Aorta (tissue), 5 donors: ENCODE measurements around the gene SLC29A2. TPM values are rescaled to one million over a fixed set of nuclear protein-coding genes. Genes with fewer than 3 reads are reported as not detected.

Experiments
- ATAC-seq: fragments of 200-7000 bp; cut with Tn5 transposase; one replicate; pipeline ENCODE4 v1.9.1; 2022; ENCODE audit warnings: moderate library complexity; ENCODE audit not compliant: low FRiP score
- DNase-seq, 2 donors: peaks; one replicate each; pipeline ENCODE4 v3.0.0-alpha.2; 2020
- H3K27ac ChIP-seq, 2 donors: one replicate each; pipeline ENCODE4 v1.5.1; 2013; ENCODE audit warnings: low read length in 2 of 2, mild to moderate bottlenecking in 2 of 2, moderate library complexity in 2 of 2, control low read depth in 1 of 2, inconsistent platforms in 1 of 2, low read depth in 1 of 2
- H3K27me3 ChIP-seq, 2 donors: one replicate each; pipeline ENCODE4 v1.6.1; 2013; ENCODE audit warnings: control low read depth in 1 of 2, low read length in 1 of 2, mild to moderate bottlenecking in 1 of 2, moderate library complexity in 1 of 2; ENCODE audit not compliant: insufficient read depth in 2 of 2, control insufficient read depth in 1 of 2
- H3K36me3 ChIP-seq, 2 donors: one replicate each; pipeline ENCODE4 v1.6.1; 2013; ENCODE audit warnings: control low read depth in 1 of 2, low read length in 1 of 2, mild to moderate bottlenecking in 1 of 2; ENCODE audit not compliant: insufficient read depth in 2 of 2, control insufficient read depth in 1 of 2
- H3K4me1 ChIP-seq, 2 donors: one replicate each; pipeline ENCODE4 v1.6.1; 2013; ENCODE audit warnings: low read length in 2 of 2, control low read depth in 1 of 2, mild to moderate bottlenecking in 1 of 2, moderate library complexity in 1 of 2; ENCODE audit not compliant: insufficient read depth in 2 of 2, control insufficient read depth in 1 of 2
- H3K4me3 ChIP-seq, 2 donors: one replicate each; pipeline ENCODE4 v1.5.1; 2013; ENCODE audit warnings: low read length in 2 of 2, control low read depth in 1 of 2, mild to moderate bottlenecking in 1 of 2
- H3K9me3 ChIP-seq: one replicate; pipeline ENCODE4 v1.6.1; 2013; ENCODE audit warnings: mild to moderate bottlenecking, low read length; ENCODE audit not compliant: control insufficient read depth
- WGBS, 2 donors: extraction: QIAGEN DNeasy Blood & Tissue Kit; methylation state at CpG; one replicate each; pipeline ENCODE4 v1.1.7; 2013; 5-methylcytosine and 5-hydroxymethylcytosine counted together
- intact Hi-C, 2 donors: fragments of 100-400 bp; cut with DNase I; formaldehyde crosslinking; loops; one replicate each; pipeline versions ENCODE4 v1.14.2 to v1.15.0; 2022
- polyA plus RNA-seq, 2 donors: library from polyadenylated mRNA; stranded (reverse); fragments of 200-250 nt; gene quantifications; one replicate each; pipeline ENCODE4 v1.2.3, GENCODE V29; 2013
- total RNA-seq, 2 donors: library from RNA; stranded (reverse); fragmentation: NEBNext Ultra II Directional; extraction: Animal tissue kit (Norgen Biotek cat#: 25700); gene quantifications; one replicate each; pipeline ENCODE4 v1.2.1, GENCODE V29; 2021
- donor health status: healthy with polysubstance abuse.
- donor health status: Bipolar disorder and iron deficiency.
- donor health status: DM: no; HTN: no; CAD: no.
- donor health status: DM: no; HTN: no; CAD: no.
- donor health status: DM: yes; HTN: yes; CAD: no.

The SLC29A2 gene
- total and polyA plus RNA-seq, 4 donors: 0.38 to 3.9 (median 2.6) TPM

GRCh38 chr11:66369073-66369894, 2.3 kb downstream of the SLC29A2 start:
- ATAC-seq: no peak
- intact Hi-C loops: no loop called here
- Histone ChIP-seq H3K9me3 (no peaks in the 10 kb centered on the region), H3K36me3 (no peaks in the 10 kb centered on the region), H3K27me3 (no peaks in the 10 kb centered on the region), H3K27ac (no peak overlapping the region), H3K4me1 (no peaks in the 10 kb centered on the region), H3K4me3 (no peak overlapping the region)
- WGBS, 2 donors: 89 to 91% methylated on average over 25 of the region's 25 CpGs
- DNase-seq: no peak

- DNase-seq: no peak
- H3K36me3 ChIP-seq: no peaks in the 10 kb centered on the region
Observed at GRCh38 chr11:66368484-66368883, 3.1 kb downstream of the SLC29A2 start.

GRCh38 chr11:66367561-66368312, 3.8 kb downstream of the SLC29A2 start:
- Histone ChIP-seq H3K27ac (no peak overlapping the region), H3K4me1 (no peaks in the 10 kb centered on the region), H3K36me3 (no peaks in the 10 kb centered on the region), H3K4me3 (no peak overlapping the region), H3K27me3 (no peaks in the 10 kb centered on the region), H3K9me3 (no peaks in the 10 kb centered on the region)
- no peak for ATAC-seq
- DNase-seq: no peak
- WGBS, 2 donors: 92 to 93% methylated on average over 15 of the region's 15 CpGs
- intact Hi-C loops: no loop called here

More at GRCh38 chr11:66368484-66368883, 3.1 kb downstream of the SLC29A2 start:
- no peaks in the 10 kb centered on the region for H3K9me3 ChIP-seq
- WGBS, 2 donors: 86 to 88% methylated on average over 6 of the region's 6 CpGs
- no peaks in the 10 kb centered on the region for H3K4me1 ChIP-seq
- H3K27ac ChIP-seq: no peak overlapping the region
- H3K27me3 ChIP-seq: no peaks in the 10 kb centered on the region
- no peak for ATAC-seq
- no peak overlapping the region for H3K4me3 ChIP-seq
- intact Hi-C loops: no loop called here

- no peaks in the 10 kb centered on the region for H3K36me3 ChIP-seq
- no peaks in the 10 kb centered on the region for H3K4me1 ChIP-seq
- intact Hi-C loops: no loop called here
- DNase-seq (no peak), ATAC-seq (no peak)
- no peaks in the 10 kb centered on the region for H3K27me3 ChIP-seq
- no peaks in the 10 kb centered on the region for H3K9me3 ChIP-seq
- 92 to 95% methylated on average over 8 of the region's 8 CpGs for WGBS, 2 donors
- H3K4me3 ChIP-seq: no peak overlapping the region
- H3K27ac ChIP-seq: no peak overlapping the region
Observed at GRCh38 chr11:66366844-66367477, 4.6 kb downstream of the SLC29A2 start.

GRCh38 chr11:66365711-66366619, 5.6 kb downstream of the SLC29A2 start:
- H3K27me3 ChIP-seq: no peaks in the 10 kb centered on the region
- WGBS, 2 donors: 80 to 82% methylated on average over 14 of the region's 14 CpGs
- H3K4me3 ChIP-seq: no peak overlapping the region
- intact Hi-C loops: no loop called here
- ATAC-seq (no peak), DNase-seq (peak in 1 of 2 donors; percentile 65)
- no peaks in the 10 kb centered on the region for H3K36me3 ChIP-seq
- H3K9me3 ChIP-seq: no peaks in the 10 kb centered on the region
- H3K27ac ChIP-seq: no peak overlapping the region
- no peaks in the 10 kb centered on the region for H3K4me1 ChIP-seq

GRCh38 chr11:66365166-66365565, 6.4 kb downstream of the SLC29A2 start:
- no peaks in the 10 kb centered on the region for H3K27me3 ChIP-seq
- H3K9me3 ChIP-seq: no peaks in the 10 kb centered on the region
- no peaks in the 10 kb centered on the region for H3K4me1 ChIP-seq
- peak in 1 of 2 donors; percentile 69 for DNase-seq
- WGBS, 2 donors: 96 to 99% methylated on average over 6 of the region's 6 CpGs
- ATAC-seq: no peak
- H3K36me3 ChIP-seq: no peaks in the 10 kb centered on the region
- intact Hi-C loops: no loop called here
- H3K27ac ChIP-seq: no peak overlapping the region
- no peak overlapping the region for H3K4me3 ChIP-seq

GRCh38 chr11:66363805-66364535, 7.6 kb downstream of the SLC29A2 start:
- intact Hi-C loops: no loop called here
- Histone ChIP-seq H3K36me3 (no peaks in the 10 kb centered on the region), H3K4me3 (no peak overlapping the region), H3K27ac (no peak overlapping the region), H3K4me1 (no peaks in the 10 kb centered on the region), H3K27me3 (no peaks in the 10 kb centered on the region), H3K9me3 (no peaks in the 10 kb centered on the region)
- DNase-seq: peak in 1 of 2 donors; percentile 82
- no peak for ATAC-seq
- 61 to 65% methylated on average over 15 of the region's 15 CpGs for WGBS, 2 donors
